ENCODE data around the gene SCUBE3. TPM values are rescaled to one million over a fixed set of nuclear protein-coding genes. Genes with fewer than 3 reads are reported as not detected.

Gene SCUBE3
- total and polyA plus RNA-seq, 9 of the 15 experiments (the other 6 are each of a cell fraction or from before 2014, with no cell fraction given), result 0.01 to 0.11 TPM; not detected in 7

DNA sequence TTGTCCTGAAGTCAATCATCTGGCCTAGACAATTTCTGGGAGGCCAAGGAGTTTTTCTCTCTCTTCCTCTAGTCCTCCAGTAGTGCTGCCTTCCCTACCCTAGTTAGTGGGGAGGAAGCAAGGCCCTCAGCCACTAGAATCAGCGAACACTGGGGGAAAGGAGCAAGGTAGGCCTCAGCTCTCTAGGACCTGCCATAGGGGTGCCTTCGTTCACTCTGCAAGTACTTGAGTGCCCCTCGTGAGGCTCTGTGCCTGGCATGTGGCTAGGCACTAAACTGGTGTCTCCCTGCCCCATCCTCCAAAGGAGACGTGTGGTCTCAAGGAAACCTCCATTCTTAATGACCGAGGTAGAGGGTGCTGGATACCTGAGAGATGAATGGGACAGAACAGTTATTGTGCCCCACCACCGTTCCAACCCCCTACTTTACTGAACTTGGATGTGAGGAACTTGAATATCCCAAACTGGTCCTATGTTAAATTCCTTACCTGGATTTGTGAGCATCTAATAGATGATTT lies 84.9 kb downstream of the SCUBE3 start (continued):
- no peak for TF ChIP-seq TEAD2 (tag; IDR thresholded peaks at IDR 0.05)
- TF ChIP-seq YY1 (IDR thresholded peaks at IDR 0.05; ENCODE audit: borderline replicate concordance in 1 of 3, control insufficient read depth in 1 of 3, extremely low read depth in 1 of 3, insufficient read depth in 3 of 3, insufficient read length in 1 of 3, insufficient replicate concordance in 2 of 3, low read depth in 1 of 3, low read length in 2 of 3), result no peak

DNA sequence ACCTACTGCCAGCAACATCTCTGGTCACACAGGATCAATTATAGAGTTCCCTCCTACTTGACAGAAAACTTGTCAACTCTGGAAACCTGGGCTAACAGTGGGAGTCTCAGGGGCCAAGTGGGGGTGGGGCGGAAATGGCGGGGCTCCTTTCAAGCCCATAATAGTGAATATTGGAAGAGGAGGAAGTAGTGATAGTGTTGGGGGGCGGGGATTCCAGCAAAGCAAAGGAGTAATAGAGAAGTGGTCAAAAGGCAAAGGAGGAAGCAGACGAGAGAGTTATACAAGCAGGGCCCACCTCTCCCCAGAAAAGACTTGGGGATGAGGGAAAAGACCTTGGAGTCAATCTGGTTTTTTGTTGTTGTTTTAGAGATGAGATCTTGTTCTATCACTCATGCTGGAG lies 85.9 kb downstream of the SCUBE3 start:
- H3K4me3 ChIP-seq, result peak overlapping the region; percentile 1; the same call in 1 of the 2 replicates
- intact Hi-C loops (cut with micrococcal nuclease), result loop anchor here (5.0 to 10.0 kb wide), 3 partner anchors 223 to 655 kb away; no protein-coding TSS in a partner anchor
- WGBS (ENCODE audit: insufficient coverage, low coverage, missing lambda C conversion rate), result 18% methylated on average over 4 of the region's 4 CpGs
- no peaks in the 10 kb centered on the region for H3K27me3 ChIP-seq (ENCODE audit: control insufficient read depth in 2 of 2, insufficient read depth in 2 of 2, low read length in 2 of 2)
- H3K79me2 ChIP-seq (ENCODE audit: control insufficient read depth, insufficient read depth, low read length), result peaks cover 22% of the 10 kb centered on the region
- H3K27ac ChIP-seq (ENCODE audit: extremely low read depth, low read depth, low read length), result peak overlapping the region; percentile 42; the same call in 1 of the 3 replicates
- peak overlapping the region; percentile 44; the same call in 1 of the 2 replicates for H2AFZ ChIP-seq (ENCODE audit: low read depth, low read length)
- peaks cover 34 to 43% of the 10 kb centered on the region in 2 experiments for H3K4me1 ChIP-seq (replicated peaks in 1 of 2; ENCODE audit: control insufficient read depth in 2 of 2, insufficient read depth in 2 of 2, low read length in 2 of 2)
- in situ Hi-C loops (cut with MboI), result loop anchor here (5.0 to 10.0 kb wide), 2 partner anchors 155 to 438 kb away; partner anchors contain the start of genes ARMC12 and FANCE
- H3K9ac ChIP-seq (ENCODE audit: insufficient read depth in 1 of 2, low read depth in 2 of 2, low read length in 2 of 2), result peak overlapping the region in 1 of 2 experiments; percentile 27; a peak in 1 of 4 replicates
- ChIA-PET CTCF (ENCODE audit: low intra/inter-chr PET ratio) (interaction anchor here (0.7 kb wide), 1 partner anchor 149 kb away, joined by 3 read pairs; no protein-coding TSS in a partner anchor), POLR2A (interaction anchor here (0.5 to 1.6 kb wide), 7 partner anchors 9 to 171 kb away, joined by 3 to 10 read pairs (median 3); no protein-coding TSS in a partner anchor)
- peak; percentile 6 for FAIRE-seq
- no peaks in the 10 kb centered on the region for H3K9me3 ChIP-seq (replicated peaks; ENCODE audit: control insufficient read depth, insufficient read depth, low read depth, low read length)
- no peaks in the 10 kb centered on the region for H3K9me1 ChIP-seq (ENCODE audit: control insufficient read depth, insufficient read depth, low read length)
- peak overlapping the region; percentile 64 for H3K4me2 ChIP-seq (ENCODE audit: insufficient read depth, low read length)
- peaks cover 6% of the 10 kb centered on the region; the same call in 1 of the 3 replicates for H3K36me3 ChIP-seq (ENCODE audit: control insufficient read depth, insufficient read depth, low read length)
- peak in 2 of 4 experiments; percentile 38 to 66 for DNase-seq (ENCODE audit: extremely low read depth in 1 of 4, low spot score in 3 of 4)
- H4K20me1 ChIP-seq (replicated peaks; ENCODE audit: control insufficient read depth, insufficient read depth, low read length), result no peaks in the 10 kb centered on the region
- ATAC-seq, result no peak
- BruUV-seq (replicated peaks), result no TSS peak
- TF ChIP-seq RFX5 (IDR thresholded peaks at IDR 0.05; ENCODE audit: low read depth, low read length) (peak; percentile 73; the same call in 1 of the 2 replicates), JUND (IDR thresholded peaks at IDR 0.05; ENCODE audit: borderline replicate concordance, low read depth, low read length) (0 out of 2 replicates have a peak, but pooled peaks have one; percentile 3), JUND (tag; IDR thresholded peaks at IDR 0.05; ENCODE audit: borderline replicate concordance, low read depth, low read length) (no peak), SMARCA4 (IDR thresholded peaks at IDR 0.05) (0 out of 2 replicates have a peak, but pooled peaks have one; percentile 39), ELF1 (tag; IDR thresholded peaks at IDR 0.05) (0 out of 2 replicates have a peak, but pooled peaks have one; percentile 59), ZNF175 (CRISPR knock-in tag; IDR thresholded peaks at IDR 0.05; ENCODE audit: low read depth) (0 out of 2 replicates have a peak, but pooled peaks have one; percentile 24), SP1 (CRISPR knock-in tag; IDR thresholded peaks at IDR 0.05) (peak; percentile 42; the same call in 1 of the 2 replicates), ARID1B (IDR thresholded peaks at IDR 0.05) (peak; percentile 32; the same call in 1 of the 2 replicates), EHMT2 (IDR thresholded peaks at IDR 0.05) (peak; percentile 59; the same call in 1 of the 2 replicates), NR4A1 (CRISPR knock-in tag; IDR thresholded peaks at IDR 0.05) (no peak), NR4A1 (tag; IDR thresholded peaks at IDR 0.05) (no peak)
- TF ChIP-seq, protein P1, sequence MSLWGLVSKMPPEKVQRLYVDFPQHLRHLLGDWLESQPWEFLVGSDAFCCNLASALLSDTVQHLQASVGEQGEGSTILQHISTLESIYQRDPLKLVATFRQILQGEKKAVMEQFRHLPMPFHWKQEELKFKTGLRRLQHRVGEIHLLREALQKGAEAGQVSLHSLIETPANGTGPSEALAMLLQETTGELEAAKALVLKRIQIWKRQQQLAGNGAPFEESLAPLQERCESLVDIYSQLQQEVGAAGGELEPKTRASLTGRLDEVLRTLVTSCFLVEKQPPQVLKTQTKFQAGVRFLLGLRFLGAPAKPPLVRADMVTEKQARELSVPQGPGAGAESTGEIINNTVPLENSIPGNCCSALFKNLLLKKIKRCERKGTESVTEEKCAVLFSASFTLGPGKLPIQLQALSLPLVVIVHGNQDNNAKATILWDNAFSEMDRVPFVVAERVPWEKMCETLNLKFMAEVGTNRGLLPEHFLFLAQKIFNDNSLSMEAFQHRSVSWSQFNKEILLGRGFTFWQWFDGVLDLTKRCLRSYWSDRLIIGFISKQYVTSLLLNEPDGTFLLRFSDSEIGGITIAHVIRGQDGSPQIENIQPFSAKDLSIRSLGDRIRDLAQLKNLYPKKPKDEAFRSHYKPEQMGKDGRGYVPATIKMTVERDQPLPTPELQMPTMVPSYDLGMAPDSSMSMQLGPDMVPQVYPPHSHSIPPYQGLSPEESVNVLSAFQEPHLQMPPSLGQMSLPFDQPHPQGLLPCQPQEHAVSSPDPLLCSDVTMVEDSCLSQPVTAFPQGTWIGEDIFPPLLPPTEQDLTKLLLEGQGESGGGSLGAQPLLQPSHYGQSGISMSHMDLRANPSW (CRISPR knock-in tag; IDR thresholded peaks at IDR 0.05), result no peak
